Sigmoid colon (tissue), 7 donors: ENCODE measurements around the gene ATP12A. TPM values are rescaled to one million over a fixed set of nuclear protein-coding genes. Genes with fewer than 3 reads are reported as not detected.

Source experiments
- DNase-seq: peaks from one replicate; pipeline ENCODE4 v3.0.0-alpha.2; 2019
- H3K27ac ChIP-seq, 4 donors: fragments of 200-600 bp; sonication (generic); one replicate each; pipeline ENCODE4 v1.5.1; 2016 to 2019; ENCODE audit warnings: mild to moderate bottlenecking in 1 of 4
- H3K27me3 ChIP-seq, 3 donors: fragments of 200-600 bp; sonication (generic); one replicate each; pipeline ENCODE4 v1.5.1; 2019; ENCODE audit warnings: mild to moderate bottlenecking in 1 of 3
- H3K36me3 ChIP-seq, 4 donors: fragments of 200-600 bp; sonication (generic); one replicate each; pipeline ENCODE4 v1.5.1; 2016 to 2019
- H3K4me1 ChIP-seq, 4 donors: fragments of 200-600 bp; sonication (generic); one replicate each; pipeline ENCODE4 v1.5.1; 2017 to 2019
- H3K4me3 ChIP-seq, 4 donors: fragments of 200-600 bp; sonication (generic); one replicate each; pipeline ENCODE4 v1.5.1; 2017 to 2019; ENCODE audit warnings: mild to moderate bottlenecking in 2 of 4, moderate library complexity in 1 of 4
- H3K9me3 ChIP-seq, 4 donors: fragments of 200-600 bp in 3 of 4; sonication (generic) in 3 of 4; one replicate each; pipeline versions ENCODE4 v1.5.1 to v1.6.1; 2013 to 2019
- EP300 ChIP-seq, 4 donors: sonication (generic); formaldehyde crosslinking; IDR thresholded peaks; one replicate each; pipeline ENCODE4 v1.6.1; 2017; ENCODE audit warnings: antibody characterized with exemption in 4 of 4
- POLR2A ChIP-seq, 2 donors: fragments of 450-650 bp; IDR thresholded peaks; one replicate each; pipeline ENCODE4 v1.6.1; 2016; ENCODE audit warnings: antibody characterized with exemption in 2 of 2, mild to moderate bottlenecking in 2 of 2, moderate library complexity in 2 of 2
- POLR2AphosphoS5 ChIP-seq, 4 donors: sonication (generic); formaldehyde crosslinking; IDR thresholded peaks; one replicate each; pipeline ENCODE4 v1.6.1; 2017; ENCODE audit warnings: antibody characterized with exemption in 4 of 4
- WGBS, 2 donors: extraction: QIAGEN DNeasy Blood & Tissue Kit; methylation state at CpG; one replicate each; pipeline ENCODE4 v1.1.7; 2013; 5-methylcytosine and 5-hydroxymethylcytosine counted together
- intact Hi-C: fragments of 100-400 bp; cut with DNase I; formaldehyde crosslinking; loops from one replicate; pipeline ENCODE4 v1.15.1; 2023
- polyA plus RNA-seq, 3 donors: library from polyadenylated mRNA; stranded (reverse); fragments of 200-250 nt; gene quantifications; one replicate each; pipeline ENCODE4 v1.2.3, GENCODE V29; 2013
- total RNA-seq, 4 donors: library from RNA; depleted of rRNA; stranded (reverse); fragments of >200 nt; gene quantifications; one replicate each; pipeline ENCODE4 v1.1.0, GENCODE V29; 2016
- TF ChIP-seq, protein P1 (sequence below), 4 experiments: fragments of 450-650 bp in 3 of 4; fragments of 200-600 bp in 1 of 4; IDR thresholded peaks; one replicate each; pipeline ENCODE4 v1.5.1; 2016 to 2019; ENCODE audit warnings: antibody characterized with exemption in 4 of 4, mild to moderate bottlenecking in 3 of 4, moderate library complexity in 2 of 4
- donor health status: healthy with polysubstance abuse.
- donor health status: Bipolar disorder and iron deficiency.
- donor health status: healthy.

The ATP12A gene
- total and polyA plus RNA-seq, 7 donors, result not detected

DNA sequence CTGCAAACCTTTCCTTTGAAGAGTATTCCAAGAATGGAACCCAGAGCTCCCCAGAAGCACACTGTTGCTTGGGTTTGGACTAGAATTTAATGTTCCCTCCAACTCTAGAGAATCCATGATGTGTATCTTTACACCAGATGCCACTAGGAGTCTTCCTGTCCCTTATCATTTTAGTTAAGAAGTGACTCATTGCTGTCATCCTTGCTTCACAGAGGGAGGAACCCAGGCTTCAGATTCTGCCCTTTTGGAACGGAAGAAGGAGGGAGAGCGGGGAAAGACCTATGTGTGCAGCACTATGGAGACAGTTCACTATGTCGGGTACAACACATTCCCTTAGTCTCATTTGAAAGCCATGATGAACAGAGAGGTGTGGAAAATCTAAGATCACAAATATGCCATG lies 2.1 kb upstream of the ATP12A start:
- intact Hi-C loops, result no loop called here
- WGBS, 2 donors, result 78 to 87% methylated on average over 3 of the region's 3 CpGs
- H3K9me3 ChIP-seq, result no peaks in the 10 kb centered on the region

DNA sequence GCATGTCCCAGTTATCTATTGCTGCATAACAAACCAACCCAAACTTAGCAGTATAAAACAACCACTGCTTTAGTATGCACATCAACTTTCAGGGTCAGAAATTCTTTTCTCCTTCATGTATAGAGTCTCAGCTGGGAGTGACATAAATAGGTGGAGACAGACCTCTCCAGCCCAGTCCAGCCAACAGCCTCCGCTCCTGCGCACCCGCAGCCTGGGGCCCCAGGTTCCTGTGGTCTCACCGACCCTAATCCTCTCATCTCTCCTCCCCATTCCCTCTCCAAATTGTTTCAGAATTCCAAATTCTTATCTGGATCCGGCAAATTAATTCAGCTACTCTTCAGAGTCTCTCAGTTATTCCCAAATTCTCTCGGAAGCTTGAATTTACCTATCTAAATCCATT lies 522 bp upstream of the ATP12A start:
- WGBS, 2 donors, result 46 to 47% methylated on average over 6 of the region's 6 CpGs
- intact Hi-C loops, result no loop called here
- H3K27me3 ChIP-seq, result peaks cover 16 to 31% (median 19%) of the 10 kb centered on the region in 3 donors

More for the DNA sequence above, 2.1 kb upstream of the ATP12A start:
- Histone ChIP-seq H3K4me3 (no peak overlapping the region), H3K27me3 (peaks cover 16 to 31% (median 19%) of the 10 kb centered on the region in 3 donors), H3K4me1 (peaks cover 0 to 12% (median 10%) of the 10 kb centered on the region in 4 donors), H3K27ac (no peak overlapping the region), H3K36me3 (no peaks in the 10 kb centered on the region)
- DNase-seq, result no peak
- TF ChIP-seq POLR2A (IDR thresholded peaks at IDR 0.05) (no peak), POLR2AphosphoS5 (IDR thresholded peaks at IDR 0.05) (no peak), EP300 (IDR thresholded peaks at IDR 0.05) (no peak)
- TF ChIP-seq, protein P1, sequence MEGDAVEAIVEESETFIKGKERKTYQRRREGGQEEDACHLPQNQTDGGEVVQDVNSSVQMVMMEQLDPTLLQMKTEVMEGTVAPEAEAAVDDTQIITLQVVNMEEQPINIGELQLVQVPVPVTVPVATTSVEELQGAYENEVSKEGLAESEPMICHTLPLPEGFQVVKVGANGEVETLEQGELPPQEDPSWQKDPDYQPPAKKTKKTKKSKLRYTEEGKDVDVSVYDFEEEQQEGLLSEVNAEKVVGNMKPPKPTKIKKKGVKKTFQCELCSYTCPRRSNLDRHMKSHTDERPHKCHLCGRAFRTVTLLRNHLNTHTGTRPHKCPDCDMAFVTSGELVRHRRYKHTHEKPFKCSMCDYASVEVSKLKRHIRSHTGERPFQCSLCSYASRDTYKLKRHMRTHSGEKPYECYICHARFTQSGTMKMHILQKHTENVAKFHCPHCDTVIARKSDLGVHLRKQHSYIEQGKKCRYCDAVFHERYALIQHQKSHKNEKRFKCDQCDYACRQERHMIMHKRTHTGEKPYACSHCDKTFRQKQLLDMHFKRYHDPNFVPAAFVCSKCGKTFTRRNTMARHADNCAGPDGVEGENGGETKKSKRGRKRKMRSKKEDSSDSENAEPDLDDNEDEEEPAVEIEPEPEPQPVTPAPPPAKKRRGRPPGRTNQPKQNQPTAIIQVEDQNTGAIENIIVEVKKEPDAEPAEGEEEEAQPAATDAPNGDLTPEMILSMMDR (IDR thresholded peaks at IDR 0.05), result no peak

DNA sequence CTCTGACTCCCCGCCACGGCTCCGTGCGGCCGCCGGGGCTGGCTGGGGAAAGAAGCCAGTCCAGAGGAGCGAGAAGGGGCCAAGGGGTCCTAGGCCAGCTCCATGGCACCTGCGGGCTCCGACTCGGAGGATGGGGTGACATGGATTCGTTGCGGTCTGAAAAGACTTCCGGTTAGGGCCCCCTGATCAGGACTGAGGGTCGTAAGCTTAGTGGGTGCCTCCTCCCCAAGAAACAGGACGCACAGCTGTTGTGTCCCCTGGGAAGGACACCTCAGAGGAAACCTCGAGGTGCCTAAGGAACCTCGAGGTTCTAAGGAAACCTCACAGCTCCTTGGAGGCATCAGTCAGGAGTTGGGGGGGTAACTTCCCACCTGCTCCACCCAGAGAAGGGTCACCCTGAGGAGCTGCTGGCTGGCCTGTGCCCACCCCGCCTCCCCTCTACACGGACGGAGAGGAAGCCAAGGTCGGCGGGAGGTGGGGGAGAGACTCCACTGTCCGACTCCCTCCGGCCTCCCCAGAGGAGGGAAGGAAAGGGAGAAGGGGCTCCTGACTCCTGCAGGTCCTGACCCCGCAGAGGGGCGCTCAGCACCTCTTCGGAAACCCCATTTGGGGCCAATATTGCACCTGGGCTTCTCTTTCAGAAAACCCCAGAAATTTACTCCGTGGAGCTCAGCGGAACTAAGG lies 855 bp downstream of the ATP12A start:
- peaks cover 16 to 31% (median 19%) of the 10 kb centered on the region in 3 donors for H3K27me3 ChIP-seq
- TF ChIP-seq, protein P1 (IDR thresholded peaks at IDR 0.05), result no peak
- TF ChIP-seq POLR2AphosphoS5 (IDR thresholded peaks at IDR 0.05) (no peak), EP300 (IDR thresholded peaks at IDR 0.05) (no peak), POLR2A (IDR thresholded peaks at IDR 0.05) (no peak)
- DNase-seq, result no peak
- no peak overlapping the region for H3K27ac ChIP-seq
- no peaks in the 10 kb centered on the region for H3K36me3 ChIP-seq
- 41 to 51% methylated on average over 29 of the region's 29 CpGs for WGBS, 2 donors
- intact Hi-C loops, result no loop called here
- H3K9me3 ChIP-seq, result no peaks in the 10 kb centered on the region
- peak overlapping the region in 3 of 4 donors; percentile 23 to 42 (median 33) for H3K4me3 ChIP-seq
- H3K4me1 ChIP-seq, result peaks cover 0 to 12% (median 10%) of the 10 kb centered on the region in 4 donors

More for the DNA sequence above, 522 bp upstream of the ATP12A start:
- no peak for DNase-seq
- Histone ChIP-seq H3K27ac (no peak overlapping the region), H3K4me1 (peaks cover 0 to 12% (median 10%) of the 10 kb centered on the region in 4 donors), H3K9me3 (no peaks in the 10 kb centered on the region), H3K4me3 (no peak overlapping the region), H3K36me3 (no peaks in the 10 kb centered on the region)
- no peak for TF ChIP-seq EP300 (IDR thresholded peaks at IDR 0.05)
- TF ChIP-seq, protein P1 (IDR thresholded peaks at IDR 0.05), result no peak
- no peak for TF ChIP-seq POLR2A (IDR thresholded peaks at IDR 0.05)
- TF ChIP-seq POLR2AphosphoS5 (IDR thresholded peaks at IDR 0.05), result no peak

DNA sequence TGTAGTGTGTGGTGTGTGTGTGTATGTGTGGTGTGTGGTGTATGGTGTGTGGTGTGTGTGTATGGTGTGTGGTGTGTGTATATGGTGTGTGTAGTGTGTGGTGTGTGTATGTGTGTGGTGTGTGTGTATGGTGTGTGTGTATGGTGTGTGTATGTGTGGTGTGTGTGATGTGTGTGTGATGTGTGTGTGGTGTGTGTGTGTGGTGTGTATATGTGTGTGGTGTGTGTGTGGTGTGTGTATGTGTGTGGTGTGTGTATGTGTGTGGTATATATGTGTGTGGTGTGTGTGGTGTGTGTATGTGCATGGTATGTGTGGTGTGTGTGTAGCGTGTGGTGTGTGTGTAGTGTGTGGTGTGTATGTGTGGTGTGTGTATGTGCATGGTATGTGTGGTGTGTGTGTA lies 1.7 kb downstream of the ATP12A start:
- H3K27me3 ChIP-seq, result peaks cover 16 to 31% (median 19%) of the 10 kb centered on the region in 3 donors
- H3K27ac ChIP-seq, result no peak overlapping the region
- 97 to 98% methylated on average over 1 of the region's 1 CpG for WGBS, 2 donors
- no peak overlapping the region for H3K4me3 ChIP-seq
- H3K36me3 ChIP-seq, result no peaks in the 10 kb centered on the region
- DNase-seq, result no peak
- TF ChIP-seq POLR2AphosphoS5 (IDR thresholded peaks at IDR 0.05), result no peak
- H3K9me3 ChIP-seq, result no peaks in the 10 kb centered on the region
- peaks cover 0 to 12% (median 10%) of the 10 kb centered on the region in 4 donors for H3K4me1 ChIP-seq
- intact Hi-C loops, result no loop called here

DNA sequence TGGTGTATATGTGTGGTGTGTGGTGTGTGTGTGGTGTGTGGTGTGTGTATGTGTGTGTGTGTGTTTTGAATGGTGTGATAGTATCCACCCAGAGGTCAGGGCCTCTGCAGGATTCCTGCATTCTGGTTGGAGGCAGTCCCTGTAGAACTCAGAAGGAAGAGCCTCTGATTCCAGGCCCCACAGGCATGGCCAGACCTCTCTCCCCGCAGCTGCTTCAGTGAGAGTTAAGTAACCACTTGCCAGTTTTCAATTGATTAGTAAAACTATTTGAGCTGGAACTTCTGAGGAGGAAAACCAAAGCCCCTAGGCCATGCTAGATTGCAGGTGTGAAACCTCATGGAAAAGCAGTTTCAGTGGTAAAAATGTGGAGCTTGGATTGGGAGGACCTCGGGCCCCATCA lies 2.1 kb downstream of the ATP12A start:
- no peak overlapping the region for H3K4me3 ChIP-seq
- peaks cover 16 to 31% (median 19%) of the 10 kb centered on the region in 3 donors for H3K27me3 ChIP-seq
- intact Hi-C loops, result no loop called here
- H3K27ac ChIP-seq, result no peak overlapping the region
- 44 to 75% methylated on average over 2 of the region's 2 CpGs for WGBS, 2 donors
- peaks cover 0 to 12% (median 10%) of the 10 kb centered on the region in 4 donors for H3K4me1 ChIP-seq
- H3K9me3 ChIP-seq, result no peaks in the 10 kb centered on the region
- no peaks in the 10 kb centered on the region for H3K36me3 ChIP-seq
- no peak for TF ChIP-seq EP300 (IDR thresholded peaks at IDR 0.05)
- TF ChIP-seq, protein P1 (IDR thresholded peaks at IDR 0.05), result no peak
- TF ChIP-seq POLR2AphosphoS5 (IDR thresholded peaks at IDR 0.05), result no peak
- no peak for TF ChIP-seq POLR2A (IDR thresholded peaks at IDR 0.05)
- DNase-seq, result no peak
